Measurements from ENCODE around the gene HTATSF1.

- TF ChIP-seq GATA2 (IDR thresholded peaks at IDR 0.05; ENCODE audit: low read depth, low read length) (no peak), GATA3 (IDR thresholded peaks at IDR 0.05; ENCODE audit: low read depth, low read length) (no peak)
These were observed 31.4 kb downstream of the HTATSF1 start for GRCh38 chrX:136528645-136529315.
